Activated naive CD4-positive, alpha-beta T cell (primary cell): Measurements from ENCODE around the gene RALB.
"Not testable (repeated sequence)": the region's sequence is repeated elsewhere in the genome, so short reads cannot be mapped to it uniquely, and the experiment has no call there.

Experiments used
- DNase-seq, 4 experiments: peaks; one replicate each; lab custom pipeline; 2025; lab: John Stamatoyannopoulos, UW

RALB gene

DNA sequence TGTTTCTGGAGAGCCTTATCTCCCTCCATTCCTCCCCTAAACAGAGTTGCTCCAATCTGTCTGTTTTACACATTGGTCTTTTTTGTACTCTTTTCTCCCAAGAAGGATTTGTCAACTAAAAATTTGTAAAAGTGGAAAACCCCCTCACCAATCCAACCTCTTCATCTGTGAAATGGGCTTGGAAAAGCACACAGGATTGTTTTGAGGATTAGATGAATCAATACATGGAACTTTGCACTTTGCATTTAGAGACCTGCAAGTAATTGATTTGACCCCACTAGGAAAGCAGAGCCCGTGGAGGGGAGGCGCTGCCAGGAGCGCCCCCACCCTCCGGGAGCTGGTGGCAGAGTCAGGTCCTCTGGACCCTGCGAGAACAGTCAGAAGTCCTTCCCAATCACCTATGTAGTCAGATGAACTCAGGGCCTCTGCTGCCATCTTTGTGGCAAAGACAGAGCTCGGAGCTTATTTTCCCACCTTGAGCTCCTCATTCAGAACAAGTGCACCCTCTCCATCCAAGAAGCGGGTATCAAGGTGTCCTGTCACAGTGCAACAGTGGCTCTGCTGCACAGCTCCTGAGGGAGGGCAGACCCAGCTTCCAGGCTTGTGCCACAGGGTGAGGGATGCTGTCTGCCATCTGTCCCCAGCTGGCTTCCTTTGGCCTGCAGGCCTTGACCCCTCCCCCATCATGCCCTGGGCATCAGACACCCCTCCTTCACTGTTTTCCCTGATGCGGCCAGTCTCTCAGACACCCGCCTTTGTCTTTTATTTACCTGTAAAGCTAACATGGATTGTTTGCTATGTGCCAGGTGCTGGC lies 27.7 kb upstream of the RALB start:
- no peak for DNase-seq

DNA sequence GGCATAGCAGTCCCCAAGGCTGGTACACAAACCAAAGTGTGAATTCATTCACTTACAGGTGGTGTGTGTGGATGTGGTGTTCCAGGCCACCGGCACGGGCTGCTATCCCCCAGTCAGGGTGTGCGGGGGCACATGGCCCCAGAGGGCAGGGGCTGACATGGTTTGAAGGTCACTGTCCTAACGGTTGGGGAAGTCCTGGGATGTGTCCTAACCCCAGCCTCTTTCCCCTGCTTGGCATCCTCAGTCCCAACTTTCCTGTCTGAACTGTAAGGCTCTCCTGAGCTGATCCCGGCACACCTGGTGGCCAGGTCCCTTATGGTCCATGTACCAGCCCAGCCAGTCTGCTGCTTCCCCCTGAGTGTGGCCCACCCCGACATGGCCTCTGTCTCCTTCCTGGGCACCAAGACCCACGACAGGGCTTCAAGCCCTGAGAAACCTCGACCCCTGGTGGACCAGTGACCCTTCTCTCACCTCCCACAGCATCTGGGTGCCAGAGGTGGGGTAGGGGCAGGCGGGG lies 27.0 kb upstream of the RALB start:
- no peak for DNase-seq

DNA sequence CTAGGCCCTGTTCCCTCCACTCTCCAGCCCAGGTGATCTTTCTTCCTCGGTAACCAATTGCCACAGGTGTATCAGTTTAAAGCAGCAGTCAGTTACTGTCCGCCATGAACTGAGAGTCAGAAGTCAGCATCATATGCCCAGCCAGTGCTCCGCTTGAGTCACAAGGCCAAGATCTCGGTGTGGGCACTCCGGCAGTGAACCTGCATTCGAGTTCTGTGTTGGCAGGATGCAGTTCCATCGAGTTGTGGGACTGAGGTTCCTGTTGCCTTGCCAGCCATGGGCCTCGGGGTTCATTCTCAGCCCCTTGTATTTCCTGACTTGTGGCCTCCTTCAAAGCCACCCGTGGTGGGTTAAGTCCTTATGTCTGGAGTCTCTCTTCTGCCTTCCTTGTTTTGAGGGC lies 26.3 kb upstream of the RALB start:
- DNase-seq, result no peak

DNA sequence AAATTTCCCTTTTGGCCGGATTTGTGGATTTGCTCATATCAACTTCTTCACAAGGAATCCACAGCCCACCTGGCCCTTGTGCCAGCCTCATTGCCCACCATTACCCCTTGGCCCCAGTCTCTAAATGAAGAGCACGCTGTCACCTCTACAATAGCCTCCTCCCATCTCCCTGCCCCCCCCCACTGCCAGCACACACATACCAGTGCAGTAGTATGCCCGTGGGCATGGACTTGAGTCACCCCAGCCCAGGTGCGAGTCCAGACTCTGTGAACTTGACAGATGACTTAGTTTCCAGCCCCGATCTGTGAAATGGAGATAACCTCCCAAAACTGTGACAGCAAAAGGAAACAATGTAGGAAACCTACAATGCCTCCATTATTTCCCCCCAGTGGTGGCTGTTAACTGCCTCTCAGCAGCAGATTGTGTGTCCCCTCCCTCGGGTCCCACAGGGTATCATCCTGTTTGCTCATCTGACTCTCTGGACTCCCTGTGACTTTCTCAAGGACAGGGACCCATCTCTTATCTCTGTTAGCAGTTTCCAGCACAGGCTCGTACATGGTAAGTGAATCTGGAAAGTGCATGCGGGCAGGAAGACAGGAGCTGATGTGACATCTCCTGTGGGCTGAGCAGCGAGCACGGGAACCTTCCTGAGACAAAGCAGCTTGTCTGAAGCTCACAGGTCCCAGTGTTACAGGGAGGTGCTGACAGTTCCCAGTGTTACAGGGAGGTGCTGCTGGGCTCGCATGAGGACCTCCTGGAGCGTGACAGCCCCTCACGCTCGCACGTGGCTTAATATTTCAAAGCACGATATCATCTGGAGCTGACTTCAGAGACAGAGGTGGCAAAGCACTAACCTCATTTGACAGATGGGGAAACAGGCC lies 25.3 kb upstream of the RALB start:
- DNase-seq, result no peak

DNA sequence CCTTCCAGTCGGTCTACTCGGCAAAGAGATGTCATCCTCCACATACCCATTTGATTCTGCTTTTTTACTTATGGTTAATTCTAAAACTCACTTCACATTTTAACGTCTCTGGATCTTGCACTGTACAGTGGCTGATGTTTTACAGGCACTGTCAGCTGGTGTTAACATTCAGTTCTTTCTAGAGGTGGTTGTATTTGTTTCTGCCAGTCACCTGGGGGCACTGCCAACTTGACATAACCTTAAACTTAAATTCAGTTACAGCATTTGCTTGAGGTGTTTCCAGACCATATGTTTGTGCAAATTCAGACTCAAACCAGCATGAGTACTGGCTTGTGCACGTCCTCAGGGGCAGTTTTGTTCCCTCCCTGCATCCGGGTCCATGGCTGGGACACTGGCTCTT lies 24.1 kb upstream of the RALB start:
- no peak for DNase-seq

DNA sequence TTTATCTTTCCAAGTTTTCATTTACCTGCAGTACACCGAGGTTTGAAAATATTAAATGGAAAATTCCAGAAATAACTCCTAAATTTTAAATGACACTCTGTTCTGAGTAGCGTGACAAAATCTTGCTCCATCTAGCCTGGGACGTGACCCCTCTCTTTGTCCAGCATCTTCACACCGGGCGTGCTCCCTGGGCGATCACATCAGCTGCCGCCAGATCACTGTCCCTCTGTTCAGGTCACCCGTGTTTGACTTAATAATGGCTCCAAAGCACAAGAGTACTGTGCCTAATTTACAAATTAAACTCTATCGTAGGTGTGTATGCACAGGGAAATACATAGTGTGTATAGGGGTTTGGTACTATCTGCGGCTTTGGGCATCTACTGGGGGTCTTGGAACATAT lies 23.3 kb upstream of the RALB start:
- DNase-seq, result no peak

DNA sequence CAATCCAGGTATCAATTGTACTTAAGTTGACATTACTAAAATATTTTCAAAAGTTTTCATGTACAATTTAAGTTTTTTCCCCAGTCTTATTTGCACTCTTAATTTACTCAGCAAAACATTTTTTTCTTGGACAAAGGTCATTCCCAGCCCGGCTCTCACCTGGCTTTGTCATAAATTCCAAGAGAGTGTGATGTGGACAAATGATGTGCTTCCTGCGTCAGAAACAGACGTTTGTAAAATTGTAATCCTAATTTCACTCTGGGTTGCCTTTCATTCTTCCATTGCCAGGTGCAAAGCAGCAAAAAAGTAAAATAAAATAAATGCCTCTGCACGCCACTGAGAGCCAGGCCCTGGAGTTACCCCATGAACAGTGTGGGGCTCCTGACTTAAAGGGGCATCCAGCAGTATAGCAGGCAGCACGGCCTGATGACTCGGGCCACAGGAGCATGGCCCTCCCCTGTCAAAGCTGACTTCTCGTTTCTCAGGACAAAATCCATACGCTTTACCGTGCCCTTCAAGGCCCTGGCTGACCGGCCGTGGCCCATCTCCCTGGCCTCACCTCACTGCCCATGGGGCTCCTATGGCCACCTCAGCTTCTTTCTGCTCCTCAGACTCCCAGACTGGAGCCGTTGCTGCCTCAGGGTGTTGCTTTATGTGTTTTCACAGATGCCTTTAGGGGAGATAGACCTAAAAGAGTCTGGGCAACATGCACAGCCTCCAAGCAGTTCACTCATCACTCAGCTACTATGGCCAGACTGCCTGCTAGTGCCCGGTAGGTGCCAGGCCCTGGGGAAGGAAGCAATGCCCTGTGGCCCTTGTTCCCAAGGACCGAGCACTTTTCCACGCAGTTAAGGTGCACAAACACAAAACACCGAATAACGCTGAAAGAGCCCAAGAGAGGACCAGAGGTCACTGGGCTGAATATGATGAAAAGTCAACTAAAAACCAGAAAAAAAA lies 21.9 kb upstream of the RALB start:
- DNase-seq, result no peak

DNA sequence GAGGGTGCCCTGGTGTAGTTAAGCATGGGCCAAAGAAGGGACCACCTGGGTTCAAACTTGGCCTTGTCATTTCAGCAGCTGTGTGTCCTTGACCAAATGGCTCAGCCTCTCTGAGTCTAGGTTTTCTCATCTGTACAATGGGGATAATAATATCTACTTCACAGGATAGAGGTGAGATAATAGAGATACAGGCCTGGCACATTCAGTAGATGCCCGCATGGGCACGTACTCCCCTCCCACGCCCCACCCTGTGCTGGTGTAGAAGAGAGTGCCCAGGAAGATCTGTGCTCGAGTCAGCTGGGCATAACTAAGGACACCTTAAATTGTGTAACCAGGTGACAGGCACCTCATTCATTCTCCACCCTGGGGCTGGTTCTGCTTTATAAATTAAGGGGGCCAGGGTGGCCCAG lies 21.1 kb upstream of the RALB start:
- DNase-seq, result no peak

DNA sequence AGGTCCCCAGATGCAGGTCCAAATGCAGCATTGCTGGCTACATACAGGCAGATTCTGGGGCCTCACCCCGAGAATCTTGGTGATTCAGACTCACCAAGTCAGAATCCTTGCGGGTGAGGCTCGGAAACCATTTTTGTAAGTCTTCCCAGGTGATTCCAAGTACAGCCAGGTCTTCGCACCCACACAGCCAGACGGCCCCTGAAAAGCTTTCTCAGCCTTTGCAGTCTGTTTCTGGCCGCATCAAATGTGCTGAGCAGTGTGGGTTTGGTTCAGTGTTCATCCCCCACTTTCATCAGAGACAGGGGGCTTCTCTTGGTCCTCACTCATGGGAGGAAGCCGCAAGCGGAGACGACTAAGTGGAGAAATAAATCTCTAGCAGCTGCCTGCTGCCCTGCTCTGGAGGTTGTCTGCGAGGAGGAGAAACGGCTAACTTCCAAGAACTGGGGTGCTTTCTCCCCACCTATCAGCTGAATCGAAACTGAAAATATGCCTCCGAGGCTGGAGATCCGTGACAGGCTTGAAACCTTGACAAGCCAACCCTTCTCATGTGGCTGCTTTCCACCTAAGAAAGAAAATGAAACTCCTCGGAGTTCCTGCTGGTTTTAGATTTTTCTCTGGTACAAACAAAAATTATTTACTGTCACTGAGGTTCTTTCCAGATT lies 20.5 kb upstream of the RALB start:
- peak in 2 of 4 experiments; percentile 36 to 40 for DNase-seq

DNA sequence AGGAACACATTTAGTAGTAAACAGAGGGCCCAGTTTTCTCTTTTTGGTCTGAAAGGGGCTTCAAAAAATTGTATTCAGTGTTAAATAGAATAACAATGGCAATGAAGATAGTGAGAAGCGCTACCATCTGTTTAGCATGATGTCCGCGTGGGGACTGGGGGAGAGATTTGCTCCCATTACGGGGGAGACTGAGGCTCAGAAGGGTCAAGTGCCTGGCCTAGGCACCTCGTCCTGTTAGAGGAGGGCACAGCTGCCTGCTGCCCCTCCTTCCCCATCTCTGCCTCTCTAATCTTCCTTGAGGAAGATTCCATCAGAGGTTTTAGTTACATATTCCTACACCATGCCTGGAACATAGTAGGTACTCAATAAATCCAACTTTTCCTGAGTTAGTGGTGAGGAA lies 19.4 kb upstream of the RALB start:
- no peak for DNase-seq

DNA sequence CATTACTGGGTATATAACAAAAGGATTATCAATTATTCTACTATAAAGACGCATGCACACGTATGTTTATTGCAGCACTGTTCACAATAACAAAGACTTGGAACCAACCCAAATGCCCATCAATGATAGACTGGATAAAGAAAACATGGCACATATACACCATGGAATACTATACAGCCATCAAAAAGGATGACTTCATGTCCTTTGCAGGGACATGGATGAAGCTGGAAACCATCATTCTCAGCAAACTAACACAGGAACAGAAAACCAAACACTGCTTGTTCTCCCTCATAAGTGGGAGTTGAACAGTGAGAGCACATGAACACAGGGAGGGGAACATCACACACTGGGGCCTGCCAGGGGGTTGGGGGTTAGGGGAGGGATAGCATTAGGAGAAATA lies 17.5 kb upstream of the RALB start:
- DNase-seq, result not testable (repeated sequence)

DNA sequence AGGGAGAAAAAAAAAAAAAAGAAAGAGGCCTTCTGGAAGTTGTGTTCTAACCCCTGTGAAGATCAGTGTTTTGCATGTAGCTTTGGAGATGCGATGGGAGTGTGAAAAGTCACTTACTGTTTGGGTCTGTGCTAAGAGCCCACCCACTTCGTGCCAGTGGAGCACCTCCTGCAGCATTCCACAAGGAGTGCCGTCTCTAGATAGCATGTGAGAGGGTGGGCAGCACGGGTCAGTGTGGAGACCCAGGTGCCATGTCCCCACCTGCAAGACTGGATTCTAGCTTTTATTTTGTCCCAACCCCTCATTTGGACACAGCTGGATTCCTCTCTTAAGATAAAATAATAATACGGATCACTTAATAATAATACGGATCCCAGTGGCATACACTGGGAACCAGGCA lies 17.0 kb upstream of the RALB start:
- DNase-seq, result no peak

DNA sequence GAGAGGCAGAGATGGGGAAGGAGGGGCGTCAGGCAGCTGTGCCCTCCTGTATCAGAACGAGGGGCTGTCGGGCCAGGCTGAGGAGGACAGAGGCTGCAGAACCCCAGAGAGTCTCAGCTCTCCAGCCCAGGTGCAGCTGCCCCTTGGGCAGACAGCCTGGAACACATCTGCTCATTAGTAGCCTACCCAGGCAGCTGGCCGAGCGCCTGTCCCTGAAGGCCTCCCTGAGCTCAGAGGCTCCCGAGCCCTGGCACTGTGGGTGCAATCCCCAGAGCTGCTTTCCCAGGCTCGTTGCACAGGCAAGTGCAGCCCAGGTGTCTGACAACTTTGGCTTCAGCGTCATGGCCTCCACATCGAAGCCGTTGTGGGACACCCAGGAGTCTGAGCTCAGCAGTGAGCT lies 16.3 kb upstream of the RALB start:
- DNase-seq, result no peak

DNA sequence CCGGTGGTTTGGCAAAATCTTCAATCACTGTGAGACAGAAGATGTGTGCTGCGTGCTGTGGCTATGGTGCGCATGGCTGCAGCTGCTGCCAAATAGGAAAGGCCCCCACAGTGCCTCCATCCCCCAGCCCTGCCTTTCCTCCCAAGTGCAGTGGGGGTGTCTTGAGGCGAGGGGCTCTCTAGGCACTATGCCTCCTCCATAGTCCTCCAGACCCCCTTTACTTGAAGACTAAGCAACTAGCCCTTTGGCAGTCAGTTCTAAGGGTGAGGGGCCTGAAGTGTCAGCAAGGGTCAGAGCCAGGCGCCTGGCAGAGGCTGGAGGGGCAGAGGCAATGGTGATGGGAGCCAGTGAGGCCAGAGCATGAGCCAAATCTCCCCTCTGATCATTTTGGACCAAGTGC lies 15.9 kb upstream of the RALB start:
- DNase-seq, result no peak

DNA sequence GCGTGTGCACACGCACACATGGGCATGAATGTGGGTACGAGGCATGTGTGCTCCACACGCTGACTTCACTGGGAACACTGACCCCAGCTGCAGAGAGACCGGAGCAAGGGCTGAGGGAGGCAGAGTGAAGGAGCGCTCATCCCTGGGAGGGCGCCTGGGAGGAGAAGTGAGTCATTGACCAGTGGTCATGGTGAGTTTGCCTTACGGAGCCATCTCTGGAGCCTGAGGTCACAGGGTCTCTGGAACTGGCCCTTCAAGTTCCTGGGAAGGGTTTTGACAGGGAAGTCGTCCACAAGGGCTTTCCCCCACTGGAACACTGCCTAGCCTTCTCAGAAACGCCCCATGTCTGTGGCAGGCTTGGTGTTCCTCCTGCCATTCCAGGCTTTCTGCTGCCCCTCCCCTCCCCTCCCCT lies 15.2 kb upstream of the RALB start:
- DNase-seq, result no peak

DNA sequence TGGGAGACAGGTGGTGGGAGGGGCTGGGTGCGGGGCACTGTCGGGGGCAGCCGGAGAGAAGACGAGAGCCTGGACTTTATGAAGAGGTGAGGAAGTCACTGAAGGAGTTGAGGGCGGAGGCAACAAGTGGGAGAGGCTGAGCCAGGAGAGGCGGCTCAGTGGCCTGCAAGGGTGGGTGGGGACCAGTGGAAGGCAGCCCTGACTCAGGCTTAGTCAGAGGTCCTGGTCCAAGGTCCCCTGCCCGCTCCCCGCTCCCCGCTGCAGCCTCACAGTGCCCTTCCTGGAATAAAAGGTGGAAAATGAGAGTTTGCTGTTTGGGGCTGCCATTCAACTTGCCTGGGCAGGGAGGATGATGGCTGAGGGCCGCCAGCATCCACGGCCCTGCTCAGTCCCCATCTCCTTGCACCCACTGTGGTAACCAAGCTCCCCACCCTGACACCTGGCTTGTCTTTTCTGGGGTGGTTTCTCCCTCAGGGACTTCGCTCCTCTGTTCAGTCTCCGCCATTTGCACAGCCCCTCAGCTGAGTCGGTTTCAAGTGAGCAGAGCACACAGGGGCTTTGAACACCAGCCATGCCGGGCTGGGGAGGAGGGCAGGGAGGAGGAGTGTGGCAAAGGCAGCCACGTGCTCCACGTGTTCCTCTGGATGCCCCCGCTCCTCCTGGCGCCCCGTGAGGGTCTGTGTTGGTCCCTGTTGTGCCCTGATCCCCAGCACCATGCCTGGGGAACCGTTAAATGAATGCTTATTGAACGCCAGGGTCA lies 13.7 kb upstream of the RALB start:
- no peak for DNase-seq

DNA sequence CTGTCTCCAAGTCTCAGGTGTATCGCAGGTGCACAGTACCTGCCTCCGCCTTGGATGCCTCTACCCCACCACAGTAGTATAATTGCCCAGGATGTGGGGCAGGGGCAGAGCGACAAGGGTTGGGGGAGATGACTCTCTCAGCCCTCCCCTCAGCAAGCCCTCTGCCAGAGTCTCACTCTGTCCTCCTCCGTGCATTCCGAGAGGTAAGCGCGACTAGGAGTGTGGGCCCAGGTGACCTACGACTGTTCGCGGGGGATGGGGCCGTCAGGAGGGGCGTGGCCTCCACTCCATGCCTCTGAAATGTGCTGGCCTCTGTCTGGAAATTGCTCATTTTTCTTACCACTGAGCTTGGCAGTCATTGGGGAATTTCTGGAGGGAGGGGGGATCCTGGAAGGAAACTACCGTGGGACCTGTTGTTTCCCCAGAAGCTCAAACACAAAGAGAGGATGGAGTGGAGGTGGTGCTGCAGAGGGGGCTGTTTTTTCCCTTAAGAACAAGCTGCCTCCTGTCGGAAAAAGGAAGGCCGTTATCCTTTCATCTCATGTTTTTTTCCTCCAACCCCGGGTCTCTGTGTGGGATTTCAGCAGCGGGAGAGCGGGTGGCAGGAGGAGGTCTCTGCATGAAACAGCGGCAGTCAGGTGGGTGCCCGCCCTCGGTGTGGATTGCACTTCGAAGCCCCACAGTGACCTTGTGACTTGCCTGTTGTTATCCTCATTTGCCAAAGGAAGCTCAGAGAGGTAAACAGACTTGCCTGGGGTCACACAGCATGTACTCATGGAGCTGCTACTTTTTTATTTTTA lies 13.0 kb upstream of the RALB start:
- DNase-seq, result no peak

DNA sequence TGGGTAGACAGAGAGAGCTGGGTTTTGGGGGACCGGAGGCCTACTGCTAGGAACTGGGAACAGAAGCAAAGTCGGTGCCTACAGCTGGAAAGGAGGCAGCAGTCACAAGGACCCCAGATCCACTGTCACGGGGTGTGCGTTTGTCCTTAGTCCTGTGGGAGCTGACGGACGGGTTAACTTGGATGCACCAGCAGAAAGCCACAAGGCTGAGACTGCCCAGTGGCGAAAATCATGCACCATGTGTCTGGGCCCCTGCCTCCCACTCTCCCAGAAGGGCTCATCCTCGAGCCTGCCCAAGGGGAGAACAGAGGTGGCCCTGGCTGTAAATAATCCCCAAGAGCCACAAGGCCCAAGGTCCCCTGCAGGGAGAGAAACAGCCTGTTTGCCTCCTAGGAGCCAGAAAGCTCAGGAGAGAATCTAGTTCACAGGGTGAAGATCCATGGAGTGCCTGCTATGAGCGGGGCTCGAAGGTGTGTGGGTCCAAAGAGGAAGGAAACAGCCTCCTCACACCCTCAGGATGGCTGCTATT lies 11.7 kb upstream of the RALB start:
- no peak for DNase-seq

DNA sequence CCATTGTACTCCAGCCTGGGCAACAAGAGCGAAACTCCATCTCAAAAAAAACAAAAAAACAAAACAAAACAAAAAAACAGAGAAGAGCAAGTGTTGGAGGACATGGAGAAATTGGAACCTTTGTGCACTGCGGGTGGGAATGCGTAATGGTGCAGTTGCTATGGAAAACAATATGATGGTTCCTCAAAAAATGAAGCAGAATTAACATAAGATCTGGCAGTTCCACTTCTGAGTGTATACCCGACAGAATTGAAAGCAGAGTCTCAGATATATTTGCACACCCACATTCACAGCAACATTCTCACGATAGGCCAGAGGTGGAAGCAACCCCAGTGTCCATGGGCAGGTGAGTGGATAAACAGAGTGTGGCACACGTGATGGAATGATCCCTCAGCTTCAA lies 11.0 kb upstream of the RALB start:
- no peak for DNase-seq

DNA sequence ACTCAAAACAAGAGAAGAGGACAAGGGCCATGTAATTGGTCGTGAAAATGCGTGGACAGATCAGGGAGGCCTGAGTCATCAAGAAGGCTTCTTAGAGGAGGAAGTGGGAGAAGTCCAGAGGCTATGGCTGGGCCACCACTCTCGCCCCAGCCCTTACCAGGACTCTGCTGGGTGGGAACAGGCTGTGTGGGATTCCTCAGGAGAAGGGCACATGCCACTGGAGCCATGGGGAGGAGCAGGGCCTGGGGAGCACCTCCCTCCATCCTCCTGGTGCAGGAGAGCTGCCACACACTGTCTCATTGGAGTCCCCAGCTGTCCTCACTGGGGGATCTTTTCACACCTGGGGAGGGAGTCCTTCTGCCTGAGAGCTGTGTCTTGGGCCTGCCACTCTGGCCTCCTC lies 9.4 kb upstream of the RALB start:
- DNase-seq, result no peak
